ENCODE measurements around the gene ELAPOR1. TPM values are rescaled to one million over a fixed set of nuclear protein-coding genes. Genes with fewer than 3 reads are reported as not detected.

ELAPOR1 gene
- polyA plus RNA-seq, 1 donor from 2014 or later, result 16.8 TPM

- TF ChIP-seq, protein P1, sequence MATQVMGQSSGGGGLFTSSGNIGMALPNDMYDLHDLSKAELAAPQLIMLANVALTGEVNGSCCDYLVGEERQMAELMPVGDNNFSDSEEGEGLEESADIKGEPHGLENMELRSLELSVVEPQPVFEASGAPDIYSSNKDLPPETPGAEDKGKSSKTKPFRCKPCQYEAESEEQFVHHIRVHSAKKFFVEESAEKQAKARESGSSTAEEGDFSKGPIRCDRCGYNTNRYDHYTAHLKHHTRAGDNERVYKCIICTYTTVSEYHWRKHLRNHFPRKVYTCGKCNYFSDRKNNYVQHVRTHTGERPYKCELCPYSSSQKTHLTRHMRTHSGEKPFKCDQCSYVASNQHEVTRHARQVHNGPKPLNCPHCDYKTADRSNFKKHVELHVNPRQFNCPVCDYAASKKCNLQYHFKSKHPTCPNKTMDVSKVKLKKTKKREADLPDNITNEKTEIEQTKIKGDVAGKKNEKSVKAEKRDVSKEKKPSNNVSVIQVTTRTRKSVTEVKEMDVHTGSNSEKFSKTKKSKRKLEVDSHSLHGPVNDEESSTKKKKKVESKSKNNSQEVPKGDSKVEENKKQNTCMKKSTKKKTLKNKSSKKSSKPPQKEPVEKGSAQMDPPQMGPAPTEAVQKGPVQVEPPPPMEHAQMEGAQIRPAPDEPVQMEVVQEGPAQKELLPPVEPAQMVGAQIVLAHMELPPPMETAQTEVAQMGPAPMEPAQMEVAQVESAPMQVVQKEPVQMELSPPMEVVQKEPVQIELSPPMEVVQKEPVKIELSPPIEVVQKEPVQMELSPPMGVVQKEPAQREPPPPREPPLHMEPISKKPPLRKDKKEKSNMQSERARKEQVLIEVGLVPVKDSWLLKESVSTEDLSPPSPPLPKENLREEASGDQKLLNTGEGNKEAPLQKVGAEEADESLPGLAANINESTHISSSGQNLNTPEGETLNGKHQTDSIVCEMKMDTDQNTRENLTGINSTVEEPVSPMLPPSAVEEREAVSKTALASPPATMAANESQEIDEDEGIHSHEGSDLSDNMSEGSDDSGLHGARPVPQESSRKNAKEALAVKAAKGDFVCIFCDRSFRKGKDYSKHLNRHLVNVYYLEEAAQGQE (IDR thresholded peaks at IDR 0.05; ENCODE audit: borderline replicate concordance), result no peak
- TF ChIP-seq SMC3 (conservative IDR thresholded peaks at IDR 0.05; ENCODE audit: poor library complexity), result no peak
- TF ChIP-seq TAF1 (IDR thresholded peaks at IDR 0.05; ENCODE audit: low read depth), result no peak
- TF ChIP-seq MXI1 (conservative IDR thresholded peaks at IDR 0.05; ENCODE audit: poor library complexity, severe bottlenecking), result no peak
- TF ChIP-seq RAD21 (conservative IDR thresholded peaks at IDR 0.05), result no peak
- TF ChIP-seq EP300 (conservative IDR thresholded peaks at IDR 0.05; ENCODE audit: poor library complexity, severe bottlenecking), result no peak
- no peak for TF ChIP-seq EZH2 (IDR thresholded peaks at IDR 0.05; ENCODE audit: borderline replicate concordance, insufficient read depth, low read length, poor library complexity, severe bottlenecking)
- TF ChIP-seq, protein P2, sequence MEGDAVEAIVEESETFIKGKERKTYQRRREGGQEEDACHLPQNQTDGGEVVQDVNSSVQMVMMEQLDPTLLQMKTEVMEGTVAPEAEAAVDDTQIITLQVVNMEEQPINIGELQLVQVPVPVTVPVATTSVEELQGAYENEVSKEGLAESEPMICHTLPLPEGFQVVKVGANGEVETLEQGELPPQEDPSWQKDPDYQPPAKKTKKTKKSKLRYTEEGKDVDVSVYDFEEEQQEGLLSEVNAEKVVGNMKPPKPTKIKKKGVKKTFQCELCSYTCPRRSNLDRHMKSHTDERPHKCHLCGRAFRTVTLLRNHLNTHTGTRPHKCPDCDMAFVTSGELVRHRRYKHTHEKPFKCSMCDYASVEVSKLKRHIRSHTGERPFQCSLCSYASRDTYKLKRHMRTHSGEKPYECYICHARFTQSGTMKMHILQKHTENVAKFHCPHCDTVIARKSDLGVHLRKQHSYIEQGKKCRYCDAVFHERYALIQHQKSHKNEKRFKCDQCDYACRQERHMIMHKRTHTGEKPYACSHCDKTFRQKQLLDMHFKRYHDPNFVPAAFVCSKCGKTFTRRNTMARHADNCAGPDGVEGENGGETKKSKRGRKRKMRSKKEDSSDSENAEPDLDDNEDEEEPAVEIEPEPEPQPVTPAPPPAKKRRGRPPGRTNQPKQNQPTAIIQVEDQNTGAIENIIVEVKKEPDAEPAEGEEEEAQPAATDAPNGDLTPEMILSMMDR (IDR thresholded peaks at IDR 0.05; ENCODE audit: poor library complexity, severe bottlenecking), result no peak
- TF ChIP-seq POLR2AphosphoS5 (IDR thresholded peaks at IDR 0.05), result no peak
- no peaks in the 10 kb centered on the region for H3K27me3 ChIP-seq (ENCODE audit: insufficient read depth, low read depth, low read length)
- H4K20me1 ChIP-seq (ENCODE audit: insufficient read depth), result no peaks in the 10 kb centered on the region
- H3K36me3 ChIP-seq (ENCODE audit: insufficient read depth, low read length), result no peaks in the 10 kb centered on the region
- H3F3A ChIP-seq (ENCODE audit: insufficient read depth, low read length, poor library complexity, severe bottlenecking), result no peaks in the 10 kb centered on the region
- H3K79me2 ChIP-seq (replicated peaks; ENCODE audit: insufficient read depth, low read length), result no peaks in the 10 kb centered on the region
- no peak overlapping the region for H2AFZ ChIP-seq (ENCODE audit: low read depth, low read length)
- H3K9ac ChIP-seq (ENCODE audit: low read length), result no peak overlapping the region
- H3K9me3 ChIP-seq (ENCODE audit: low read length), result no peaks in the 10 kb centered on the region
- H3K4me3 ChIP-seq (ENCODE audit: low read length), result no peak overlapping the region
- no peak overlapping the region for H3K27ac ChIP-seq (ENCODE audit: low read length)
- H3K4me2 ChIP-seq (ENCODE audit: low read length), result no peak overlapping the region
- no peaks in the 10 kb centered on the region for H3K9me2 ChIP-seq (ENCODE audit: insufficient read depth, low read length)
Measured at GRCh38 chr1:109148987-109149561, 35.2 kb downstream of the ELAPOR1 start.

DNA sequence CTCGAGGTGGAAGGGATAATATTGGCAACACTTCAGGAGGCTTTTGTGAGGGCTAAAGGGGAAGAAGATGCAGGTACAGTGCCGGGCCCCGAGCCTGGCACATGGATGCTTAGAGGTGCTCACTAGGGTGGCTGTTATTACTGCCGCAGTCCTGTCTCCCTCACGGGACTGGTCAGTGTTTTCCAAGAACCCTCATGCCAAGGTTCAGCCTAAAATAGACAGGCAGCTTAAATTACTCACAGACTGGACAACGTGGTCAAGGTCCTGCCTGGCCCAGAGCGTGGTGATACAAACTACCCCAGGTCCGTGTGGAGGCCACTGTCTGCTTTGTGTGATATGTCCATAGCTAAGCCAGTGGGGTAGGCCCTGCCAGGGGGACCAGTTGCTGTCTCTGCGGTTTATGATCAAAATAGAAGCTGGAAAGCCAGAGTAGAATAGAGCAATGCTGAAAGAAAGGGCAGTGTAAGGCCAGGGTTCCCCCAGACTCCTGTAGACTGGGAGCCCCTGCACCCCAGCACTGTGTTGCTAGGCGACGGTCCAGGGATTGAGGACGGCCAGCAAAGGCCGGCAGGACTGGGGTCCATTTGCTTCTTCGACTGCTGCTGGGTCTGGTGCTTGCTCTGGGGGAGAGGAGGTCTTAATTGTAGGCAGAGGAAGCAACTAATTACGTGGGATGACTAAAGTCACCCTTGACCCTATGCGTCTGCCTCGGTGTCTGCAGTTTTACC lies 36.1 kb downstream of the ELAPOR1 start:
- no peak overlapping the region for H3K9ac ChIP-seq (ENCODE audit: low read length)
- TF ChIP-seq POLR2AphosphoS5 (IDR thresholded peaks at IDR 0.05) (no peak), MXI1 (conservative IDR thresholded peaks at IDR 0.05; ENCODE audit: poor library complexity, severe bottlenecking) (no peak), TAF1 (IDR thresholded peaks at IDR 0.05; ENCODE audit: low read depth) (no peak), EZH2 (IDR thresholded peaks at IDR 0.05; ENCODE audit: borderline replicate concordance, insufficient read depth, low read length, poor library complexity, severe bottlenecking) (no peak)
- TF ChIP-seq, protein P1 (IDR thresholded peaks at IDR 0.05; ENCODE audit: borderline replicate concordance), result no peak
- TF ChIP-seq, protein P2 (IDR thresholded peaks at IDR 0.05; ENCODE audit: poor library complexity, severe bottlenecking), result no peak
- no peaks in the 10 kb centered on the region for H3K9me2 ChIP-seq (ENCODE audit: insufficient read depth, low read length)
- H3K4me3 ChIP-seq (ENCODE audit: low read length), result no peak overlapping the region
- H3K4me2 ChIP-seq (ENCODE audit: low read length), result no peak overlapping the region
- H3K9me3 ChIP-seq (ENCODE audit: low read length), result no peaks in the 10 kb centered on the region
- no peaks in the 10 kb centered on the region for H3F3A ChIP-seq (ENCODE audit: insufficient read depth, low read length, poor library complexity, severe bottlenecking)
- no peaks in the 10 kb centered on the region for H4K20me1 ChIP-seq (ENCODE audit: insufficient read depth)
- no peaks in the 10 kb centered on the region for H3K27me3 ChIP-seq (ENCODE audit: insufficient read depth, low read depth, low read length)
- no peaks in the 10 kb centered on the region for H3K79me2 ChIP-seq (replicated peaks; ENCODE audit: insufficient read depth, low read length)
- H3K27ac ChIP-seq (ENCODE audit: low read length), result no peak overlapping the region
- H2AFZ ChIP-seq (ENCODE audit: low read depth, low read length), result no peak overlapping the region
- H3K36me3 ChIP-seq (ENCODE audit: insufficient read depth, low read length), result no peaks in the 10 kb centered on the region

Data from neural cell (in vitro differentiated cells).